GM23338 (cell line): ENCODE results near the gene KCTD10. TPM values are rescaled to one million over a fixed set of nuclear protein-coding genes. Genes with fewer than 3 reads are reported as not detected.

Experiments
- ATAC-seq: fragments of 200-7000 bp; cut with Tn5 transposase; 3 replicates; pipeline ENCODE4 v1.9.1; 2020
- DNase-seq: peaks from one replicate; pipeline ENCODE4 v3.0.0-alpha.2; 2015; ENCODE audit warnings: low spot score
- H2AFZ ChIP-seq: fragments of 200-600 bp; sonication (generic); 2 replicates; pipeline ENCODE4 v1.8.0; 2016; ENCODE audit warnings: antibody characterized with exemption, mild to moderate bottlenecking, moderate library complexity
- H3F3A ChIP-seq: fragments of 200-600 bp; sonication (generic); replicated peaks from 2 replicates; pipeline ENCODE4 v1.8.0; 2017; ENCODE audit warnings: antibody characterized with exemption, mixed run types, low read depth
- H3K27ac ChIP-seq: fragments of 200-600 bp; sonication (generic); 2 replicates; pipeline ENCODE4 v1.6.1; 2016; ENCODE audit warnings: low read depth
- H3K27me3 ChIP-seq: fragments of 200-600 bp; sonication (generic); 2 replicates; pipeline ENCODE4 v1.8.0; 2016; ENCODE audit warnings: mild to moderate bottlenecking, mixed run types, moderate library complexity; ENCODE audit not compliant: insufficient read depth
- H3K36me3 ChIP-seq: fragments of 200-600 bp; sonication (generic); 2 replicates; pipeline ENCODE4 v1.8.0; 2016; ENCODE audit warnings: mild to moderate bottlenecking; ENCODE audit not compliant: insufficient read depth
- H3K4me1 ChIP-seq: fragments of 200-600 bp; sonication (generic); 2 replicates; pipeline ENCODE4 v1.8.0; 2016; ENCODE audit warnings: mild to moderate bottlenecking, moderate library complexity; ENCODE audit not compliant: insufficient read depth
- H3K4me2 ChIP-seq: fragments of 200-600 bp; sonication (generic); 2 replicates; pipeline ENCODE4 v1.7.1; 2017; ENCODE audit warnings: mixed run types
- H3K4me3 ChIP-seq: fragments of 200-600 bp; sonication (generic); 2 replicates; pipeline ENCODE4 v1.6.1; 2016; ENCODE audit warnings: mixed run types
- H3K79me2 ChIP-seq: fragments of 200-600 bp; sonication (generic); replicated peaks from 2 replicates; pipeline ENCODE4 v1.8.0; 2017; ENCODE audit warnings: mild to moderate bottlenecking; ENCODE audit not compliant: insufficient read depth
- H3K9me2 ChIP-seq: fragments of 200-600 bp; sonication (generic); 2 replicates; pipeline ENCODE4 v1.8.0; 2017; ENCODE audit not compliant: insufficient read depth
- H4K20me1 ChIP-seq: fragments of 200-600 bp; sonication (generic); replicated peaks from 2 replicates; pipeline ENCODE4 v1.8.0; 2017; ENCODE audit warnings: mild to moderate bottlenecking; ENCODE audit not compliant: insufficient read depth
- H3K27ac Mint-ChIP-seq: 2 replicates; pipeline ENCODE4 v1.8.0; 2020; ENCODE audit warnings: inconsistent platforms, mild to moderate bottlenecking, moderate library complexity, mixed read lengths
- H3K27me3 Mint-ChIP-seq: 3 replicates; pipeline ENCODE4 v1.8.0; 2022; ENCODE audit warnings: low read depth, mild to moderate bottlenecking, moderate library complexity, mixed read lengths, inconsistent platforms; ENCODE audit not compliant: insufficient read depth, poor library complexity
- H3K36me3 Mint-ChIP-seq: 3 replicates; pipeline ENCODE4 v1.8.0; 2021; ENCODE audit warnings: low read depth, mild to moderate bottlenecking, inconsistent platforms, moderate library complexity, mixed read lengths
- H3K4me1 Mint-ChIP-seq: 3 replicates; pipeline ENCODE4 v1.8.0; 2020; ENCODE audit warnings: mild to moderate bottlenecking, inconsistent platforms, mixed read lengths
- H3K4me3 Mint-ChIP-seq: 3 replicates; pipeline ENCODE4 v1.8.0; 2021; ENCODE audit warnings: moderate library complexity, mild to moderate bottlenecking, inconsistent platforms, mixed read lengths
- H3K9me3 Mint-ChIP-seq: 3 replicates; pipeline ENCODE4 v1.8.0; 2020; ENCODE audit warnings: moderate library complexity, mild to moderate bottlenecking, inconsistent platforms, mixed read lengths
- CREB1 ChIP-seq: fragments of 250-450 bp; sonication (Bioruptor Pico); IDR thresholded peaks from 2 replicates; pipeline ENCODE4 v1.5.0; 2020; ENCODE audit warnings: low read depth, mild to moderate bottlenecking, moderate library complexity
- EZH2 ChIP-seq: fragments of 200-600 bp; sonication (generic); IDR thresholded peaks from one replicate; pipeline ENCODE4 v1.8.0; 2017; ENCODE audit warnings: antibody characterized with exemption, mild to moderate bottlenecking, low read depth; ENCODE audit not compliant: unreplicated experiment
- EZH2phosphoT487 ChIP-seq: fragments of 200-600 bp; sonication (generic); IDR thresholded peaks from one replicate; pipeline ENCODE4 v1.8.1; 2018; ENCODE audit warnings: antibody characterized with exemption; ENCODE audit not compliant: unreplicated experiment
- JUNB ChIP-seq: IDR thresholded peaks from one replicate; pipeline ENCODE4 v1.6.1; 2016; ENCODE audit warnings: antibody characterized with exemption; ENCODE audit not compliant: unreplicated experiment
- POLR2AphosphoS5 ChIP-seq: IDR thresholded peaks from 2 replicates; pipeline ENCODE4 v1.6.1; 2016; ENCODE audit warnings: antibody characterized with exemption, low read depth
- STAT1 ChIP-seq: IDR thresholded peaks from one replicate; pipeline ENCODE4 v1.6.1; 2016; ENCODE audit warnings: antibody characterized with exemption; ENCODE audit not compliant: unreplicated experiment
- ZNF114 ChIP-seq: fragments of 250-450 bp; sonication (Bioruptor Pico); IDR thresholded peaks from 2 replicates; pipeline ENCODE4 v1.5.0; 2020; ENCODE audit warnings: mild to moderate bottlenecking, moderate library complexity
- ZNF331 ChIP-seq: fragments of 250-450 bp; sonication (Bioruptor Pico); IDR thresholded peaks from 2 replicates; pipeline ENCODE4 v1.5.0; 2020; ENCODE audit warnings: low read depth, mild to moderate bottlenecking, moderate library complexity
- polyA plus RNA-seq: library from polyadenylated mRNA; unstranded; fragments of >200 nt; fragmentation: Nextera tagmentation; extraction: Ambion mirVana; gene quantifications from 2 replicates; pipeline ENCODE4 v1.2.1, GENCODE V29; 2016
- total RNA-seq: library from RNA; depleted of rRNA; stranded (reverse); fragments of >200 nt; shearing (Covaris generic); gene quantifications from 2 replicates; pipeline ENCODE4 v1.2.3, GENCODE V29; 2014
- TF ChIP-seq, protein P1 (sequence below), 2 experiments: fragments of 200-600 bp in 1 of 2; sonication (generic) in 1 of 2; conservative IDR thresholded peaks; 2 replicates each; pipeline versions ENCODE4 v1.5.1 to v1.6.1; 2016 to 2017; ENCODE audit warnings: antibody characterized with exemption in 2 of 2, low read depth in 2 of 2, mild to moderate bottlenecking in 2 of 2, moderate library complexity in 1 of 2
- TF ChIP-seq, protein P2 (sequence below): IDR thresholded peaks from 2 replicates; pipeline ENCODE4 v1.6.1; 2016; ENCODE audit warnings: antibody characterized with exemption
- TF ChIP-seq, protein P3 (sequence below): IDR thresholded peaks from one replicate; pipeline ENCODE4 v1.6.1; 2018; ENCODE audit warnings: antibody characterized with exemption; ENCODE audit not compliant: unreplicated experiment

Gene KCTD10
- total and polyA plus RNA-seq, 2 experiments from 2014 or later = 15.8 to 45.2 TPM

DNA sequence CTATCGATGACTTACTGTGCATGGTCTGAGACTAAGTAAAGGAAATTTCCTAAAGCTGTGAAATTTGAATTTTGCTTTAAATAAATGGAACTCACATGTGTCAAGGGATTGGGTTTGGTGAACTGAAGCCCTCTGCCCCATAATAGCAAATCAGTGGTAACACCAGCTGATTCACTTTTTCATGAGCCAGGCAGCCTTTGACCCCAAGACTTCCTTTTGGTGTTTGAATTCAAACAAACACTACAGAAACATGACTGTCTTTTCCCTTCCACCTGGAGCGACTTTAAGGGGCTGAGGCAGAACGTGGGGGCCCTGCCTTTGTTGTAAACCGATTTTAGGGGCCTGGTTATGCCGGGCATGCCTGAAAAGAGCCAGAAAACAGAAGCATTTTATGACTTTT lies 28.8 kb downstream of the KCTD10 start (continued):
- TF ChIP-seq, protein P1, sequence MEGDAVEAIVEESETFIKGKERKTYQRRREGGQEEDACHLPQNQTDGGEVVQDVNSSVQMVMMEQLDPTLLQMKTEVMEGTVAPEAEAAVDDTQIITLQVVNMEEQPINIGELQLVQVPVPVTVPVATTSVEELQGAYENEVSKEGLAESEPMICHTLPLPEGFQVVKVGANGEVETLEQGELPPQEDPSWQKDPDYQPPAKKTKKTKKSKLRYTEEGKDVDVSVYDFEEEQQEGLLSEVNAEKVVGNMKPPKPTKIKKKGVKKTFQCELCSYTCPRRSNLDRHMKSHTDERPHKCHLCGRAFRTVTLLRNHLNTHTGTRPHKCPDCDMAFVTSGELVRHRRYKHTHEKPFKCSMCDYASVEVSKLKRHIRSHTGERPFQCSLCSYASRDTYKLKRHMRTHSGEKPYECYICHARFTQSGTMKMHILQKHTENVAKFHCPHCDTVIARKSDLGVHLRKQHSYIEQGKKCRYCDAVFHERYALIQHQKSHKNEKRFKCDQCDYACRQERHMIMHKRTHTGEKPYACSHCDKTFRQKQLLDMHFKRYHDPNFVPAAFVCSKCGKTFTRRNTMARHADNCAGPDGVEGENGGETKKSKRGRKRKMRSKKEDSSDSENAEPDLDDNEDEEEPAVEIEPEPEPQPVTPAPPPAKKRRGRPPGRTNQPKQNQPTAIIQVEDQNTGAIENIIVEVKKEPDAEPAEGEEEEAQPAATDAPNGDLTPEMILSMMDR (conservative IDR thresholded peaks at IDR 0.05; ENCODE audit: low read depth in 2 of 2) = no peak
- TF ChIP-seq JUNB = no peak
- TF ChIP-seq, protein P2, sequence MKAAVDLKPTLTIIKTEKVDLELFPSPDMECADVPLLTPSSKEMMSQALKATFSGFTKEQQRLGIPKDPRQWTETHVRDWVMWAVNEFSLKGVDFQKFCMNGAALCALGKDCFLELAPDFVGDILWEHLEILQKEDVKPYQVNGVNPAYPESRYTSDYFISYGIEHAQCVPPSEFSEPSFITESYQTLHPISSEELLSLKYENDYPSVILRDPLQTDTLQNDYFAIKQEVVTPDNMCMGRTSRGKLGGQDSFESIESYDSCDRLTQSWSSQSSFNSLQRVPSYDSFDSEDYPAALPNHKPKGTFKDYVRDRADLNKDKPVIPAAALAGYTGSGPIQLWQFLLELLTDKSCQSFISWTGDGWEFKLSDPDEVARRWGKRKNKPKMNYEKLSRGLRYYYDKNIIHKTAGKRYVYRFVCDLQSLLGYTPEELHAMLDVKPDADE = no peak
- no peak for TF ChIP-seq POLR2AphosphoS5
- TF ChIP-seq ZNF114 (CRISPR knock-in tag) = no peak
- TF ChIP-seq, protein P3, sequence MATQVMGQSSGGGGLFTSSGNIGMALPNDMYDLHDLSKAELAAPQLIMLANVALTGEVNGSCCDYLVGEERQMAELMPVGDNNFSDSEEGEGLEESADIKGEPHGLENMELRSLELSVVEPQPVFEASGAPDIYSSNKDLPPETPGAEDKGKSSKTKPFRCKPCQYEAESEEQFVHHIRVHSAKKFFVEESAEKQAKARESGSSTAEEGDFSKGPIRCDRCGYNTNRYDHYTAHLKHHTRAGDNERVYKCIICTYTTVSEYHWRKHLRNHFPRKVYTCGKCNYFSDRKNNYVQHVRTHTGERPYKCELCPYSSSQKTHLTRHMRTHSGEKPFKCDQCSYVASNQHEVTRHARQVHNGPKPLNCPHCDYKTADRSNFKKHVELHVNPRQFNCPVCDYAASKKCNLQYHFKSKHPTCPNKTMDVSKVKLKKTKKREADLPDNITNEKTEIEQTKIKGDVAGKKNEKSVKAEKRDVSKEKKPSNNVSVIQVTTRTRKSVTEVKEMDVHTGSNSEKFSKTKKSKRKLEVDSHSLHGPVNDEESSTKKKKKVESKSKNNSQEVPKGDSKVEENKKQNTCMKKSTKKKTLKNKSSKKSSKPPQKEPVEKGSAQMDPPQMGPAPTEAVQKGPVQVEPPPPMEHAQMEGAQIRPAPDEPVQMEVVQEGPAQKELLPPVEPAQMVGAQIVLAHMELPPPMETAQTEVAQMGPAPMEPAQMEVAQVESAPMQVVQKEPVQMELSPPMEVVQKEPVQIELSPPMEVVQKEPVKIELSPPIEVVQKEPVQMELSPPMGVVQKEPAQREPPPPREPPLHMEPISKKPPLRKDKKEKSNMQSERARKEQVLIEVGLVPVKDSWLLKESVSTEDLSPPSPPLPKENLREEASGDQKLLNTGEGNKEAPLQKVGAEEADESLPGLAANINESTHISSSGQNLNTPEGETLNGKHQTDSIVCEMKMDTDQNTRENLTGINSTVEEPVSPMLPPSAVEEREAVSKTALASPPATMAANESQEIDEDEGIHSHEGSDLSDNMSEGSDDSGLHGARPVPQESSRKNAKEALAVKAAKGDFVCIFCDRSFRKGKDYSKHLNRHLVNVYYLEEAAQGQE = no peak
- no peak for TF ChIP-seq EZH2

DNA sequence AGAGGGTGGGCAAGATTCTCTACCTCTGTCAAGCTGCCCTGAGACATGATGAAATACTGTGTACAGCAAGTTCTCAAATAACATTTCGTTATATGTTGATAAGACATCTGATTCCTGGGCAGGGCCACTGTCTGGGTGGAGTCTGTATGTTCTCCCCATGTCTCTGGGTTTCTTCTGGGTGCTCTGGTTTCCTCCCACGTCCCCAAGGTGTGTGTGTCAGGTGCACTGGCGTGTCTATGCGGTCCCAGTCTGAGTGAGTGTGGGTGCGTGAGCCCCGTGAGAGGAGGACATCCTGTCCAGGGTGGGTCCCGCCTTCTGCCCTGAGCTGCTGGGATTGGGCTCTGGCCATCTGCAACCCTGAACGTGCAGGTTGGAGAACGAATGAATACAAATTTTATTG lies 29.6 kb downstream of the KCTD10 start:
- Mint-ChIP-seq H3K4me3 (no peak overlapping the region), H3K27ac (no peak overlapping the region), H3K9me3 (no peaks in the 10 kb centered on the region), H3K27me3 (peaks cover 1% of the 10 kb centered on the region), H3K36me3 (peaks cover 38% of the 10 kb centered on the region), H3K4me1 (no peaks in the 10 kb centered on the region)
- Histone ChIP-seq H3K9me2 (no peaks in the 10 kb centered on the region), H3K79me2 (peaks cover 17% of the 10 kb centered on the region; the same call in 1 of the 2 replicates), H4K20me1 (peaks cover 5% of the 10 kb centered on the region), H3K36me3 (peaks cover 9% of the 10 kb centered on the region; the same call in 1 of the 2 replicates), H3K4me2 (no peak overlapping the region), H2AFZ (no peak overlapping the region), H3F3A (no peaks in the 10 kb centered on the region), H3K4me3 (no peak overlapping the region), H3K27me3 (no peaks in the 10 kb centered on the region), H3K4me1 (no peaks in the 10 kb centered on the region), H3K27ac (no peak overlapping the region)
- DNase-seq (no peak), ATAC-seq (no peak)
- TF ChIP-seq ZNF331 (CRISPR knock-in tag) (no peak), CREB1 (no peak), EZH2phosphoT487 (no peak), STAT1 (no peak), EZH2 (no peak), POLR2AphosphoS5 (no peak), ZNF114 (CRISPR knock-in tag) (no peak), JUNB (no peak)
- TF ChIP-seq, protein P3 = no peak
- TF ChIP-seq, protein P1 (conservative IDR thresholded peaks at IDR 0.05; ENCODE audit: low read depth in 2 of 2) = no peak
- TF ChIP-seq, protein P2 = no peak
